GM21360 (cell line): ENCODE results near the gene INVS.
"Not testable (repeated sequence)": the region's sequence is repeated elsewhere in the genome, so short reads cannot be mapped to it uniquely, and the experiment has no call there.

ENCODE experiments used
- ATAC-seq: cut with Tn5 transposase; IDR thresholded peaks from one replicate; pipeline ENCODE4 v1.9.1; 2021; ENCODE audit warnings: mild to moderate bottlenecking, moderate library complexity; ENCODE audit not compliant: unreplicated experiment

Gene INVS

DNA sequence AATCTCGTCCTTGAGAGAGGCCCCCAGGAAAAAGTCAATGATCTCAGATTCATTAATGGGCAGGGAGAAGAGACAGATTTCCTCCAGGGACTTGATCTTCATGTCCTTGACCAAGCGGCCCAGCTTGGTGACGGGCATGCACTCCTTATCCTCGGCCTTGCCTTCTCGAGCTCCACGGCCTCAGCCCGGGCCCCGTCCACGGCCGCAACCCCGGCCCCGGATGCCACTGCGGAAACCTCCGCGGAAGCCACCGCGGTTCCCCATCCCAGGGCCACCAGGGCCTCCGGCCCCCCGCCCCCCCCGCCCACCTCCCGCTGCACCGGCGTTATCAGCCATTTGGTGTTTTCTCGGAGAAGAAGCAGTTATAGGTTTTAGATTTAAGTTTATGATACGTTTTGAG lies 18.3 kb downstream of the INVS start:
- no peak for ATAC-seq

DNA sequence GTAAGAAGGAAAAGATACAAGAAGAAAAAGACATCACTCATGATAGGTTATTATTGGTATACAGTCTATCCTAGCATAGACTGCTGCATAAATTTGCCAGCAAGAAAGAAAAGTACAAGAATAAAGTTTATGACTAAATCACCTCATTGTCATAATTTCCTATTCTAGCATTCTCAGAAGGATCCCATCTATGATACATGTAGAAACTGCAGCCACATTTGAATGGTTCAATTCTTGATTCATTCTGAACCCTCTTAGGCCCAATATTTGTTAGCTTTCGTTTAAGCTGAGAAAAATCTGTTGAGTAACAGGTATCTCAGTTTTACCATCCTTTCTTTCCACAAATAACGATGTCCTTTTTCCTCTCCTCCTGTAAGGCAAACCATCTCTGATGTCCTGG lies 21.2 kb downstream of the INVS start:
- no peak for ATAC-seq

- no peak for ATAC-seq
Observed at GRCh38 chr9:100125236-100125635, 26.2 kb downstream of the INVS start.

DNA sequence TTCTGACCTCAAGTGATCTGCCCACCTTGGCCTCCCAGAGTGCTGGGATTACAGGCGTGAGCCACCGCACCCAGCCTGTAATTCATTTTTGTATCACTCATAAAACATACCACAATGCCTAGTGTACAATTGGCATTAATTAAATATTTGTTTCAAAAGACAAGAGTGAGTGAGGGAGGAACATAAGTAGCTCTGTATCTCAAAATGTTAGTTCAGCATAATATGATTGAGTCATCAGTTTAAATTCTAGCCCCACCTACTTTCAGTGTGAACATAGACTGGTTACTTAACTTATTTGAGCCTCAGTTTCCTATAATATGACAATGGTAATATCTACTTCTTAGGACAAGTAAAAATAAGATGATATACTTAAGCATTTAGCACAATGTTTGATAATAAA lies 26.9 kb downstream of the INVS start:
- no peak for ATAC-seq

DNA sequence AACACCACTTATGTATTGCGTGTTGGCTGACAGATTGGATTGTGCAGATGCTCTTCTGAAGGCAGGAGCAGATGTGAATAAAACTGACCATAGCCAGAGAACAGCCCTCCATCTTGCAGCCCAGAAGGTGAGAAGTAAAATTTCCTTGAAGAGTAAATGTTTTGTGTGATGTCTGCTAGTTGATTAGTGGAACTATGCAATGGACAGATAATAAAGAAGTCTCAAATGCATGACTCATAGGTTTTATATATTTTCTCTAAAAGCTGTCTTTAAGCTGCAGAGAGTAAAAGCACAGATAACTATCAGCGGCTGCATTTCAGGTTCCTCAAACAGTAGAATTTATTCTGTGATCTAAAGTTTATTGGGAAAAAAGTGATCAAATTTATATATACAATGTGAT lies 27.4 kb downstream of the INVS start:
- ATAC-seq = no peak

DNA sequence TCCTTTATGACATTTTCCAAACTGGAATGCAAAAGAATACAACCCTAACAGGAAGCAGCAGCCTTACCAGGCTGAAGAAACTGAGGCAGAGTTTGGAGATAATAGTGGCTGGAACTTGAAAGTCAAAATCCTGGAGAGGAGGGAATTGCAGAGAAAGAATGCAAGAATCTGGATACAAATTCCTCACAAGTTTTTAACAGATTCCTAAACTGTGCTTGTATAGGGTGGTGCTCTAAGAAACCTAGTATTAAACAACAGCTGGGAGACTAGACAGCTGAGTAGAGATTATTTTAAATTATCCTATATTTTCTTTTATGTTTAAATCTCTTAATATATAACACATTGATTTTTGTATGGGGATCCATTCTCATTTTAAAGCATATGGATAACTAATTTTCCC lies 30.7 kb downstream of the INVS start:
- no peak for ATAC-seq

GRCh38 chr9:100131216-100131615 lies 32.2 kb downstream of the INVS start:
- ATAC-seq = no peak

- ATAC-seq = no peak
Observed at GRCh38 chr9:100131875-100132430, 32.9 kb downstream of the INVS start.

- no peak for ATAC-seq
Observed at GRCh38 chr9:100134731-100135130, 35.7 kb downstream of the INVS start.

DNA sequence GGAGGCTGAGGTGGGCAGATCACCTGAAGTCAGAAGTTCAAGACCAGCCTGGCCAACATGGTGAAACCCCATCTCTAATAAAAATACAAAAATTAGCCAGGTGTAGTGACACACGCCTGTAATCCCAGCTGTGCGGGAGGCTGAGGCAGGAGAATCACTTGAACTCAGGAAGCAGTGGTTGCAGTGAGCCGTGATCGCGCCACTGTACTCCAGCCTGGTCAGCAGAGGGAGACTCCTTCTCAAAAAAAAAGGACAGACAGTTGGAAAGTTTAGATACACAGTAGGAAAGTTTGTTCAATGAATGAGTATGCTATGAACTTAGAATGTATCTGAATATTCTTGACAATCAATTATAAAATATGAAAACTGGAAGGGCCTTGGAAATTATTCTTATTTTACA lies 37.8 kb downstream of the INVS start:
- ATAC-seq = not testable (repeated sequence)

DNA sequence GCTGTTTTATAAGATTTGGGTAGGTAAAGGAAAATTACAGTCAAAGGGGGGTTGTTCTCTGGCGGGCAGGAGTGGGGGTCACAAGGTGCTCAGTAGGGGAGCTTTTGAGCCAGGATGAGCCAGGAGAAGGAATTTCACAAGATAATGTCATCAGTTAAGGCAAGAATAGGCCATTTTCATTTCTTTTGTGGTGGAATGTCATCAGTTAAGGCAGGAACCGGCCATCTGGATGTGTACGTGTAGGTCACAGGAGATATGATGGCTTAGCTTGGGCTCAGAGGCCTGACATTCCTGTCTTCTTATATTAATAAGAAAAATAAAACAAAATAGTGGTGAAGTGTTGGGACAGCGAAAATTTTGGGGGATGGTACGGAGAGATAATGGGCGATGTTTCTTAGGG lies 41.3 kb downstream of the INVS start:
- ATAC-seq = not testable (repeated sequence)

GRCh38 chr9:100141862-100142261 lies 42.8 kb downstream of the INVS start:
- ATAC-seq = not testable (repeated sequence)

DNA sequence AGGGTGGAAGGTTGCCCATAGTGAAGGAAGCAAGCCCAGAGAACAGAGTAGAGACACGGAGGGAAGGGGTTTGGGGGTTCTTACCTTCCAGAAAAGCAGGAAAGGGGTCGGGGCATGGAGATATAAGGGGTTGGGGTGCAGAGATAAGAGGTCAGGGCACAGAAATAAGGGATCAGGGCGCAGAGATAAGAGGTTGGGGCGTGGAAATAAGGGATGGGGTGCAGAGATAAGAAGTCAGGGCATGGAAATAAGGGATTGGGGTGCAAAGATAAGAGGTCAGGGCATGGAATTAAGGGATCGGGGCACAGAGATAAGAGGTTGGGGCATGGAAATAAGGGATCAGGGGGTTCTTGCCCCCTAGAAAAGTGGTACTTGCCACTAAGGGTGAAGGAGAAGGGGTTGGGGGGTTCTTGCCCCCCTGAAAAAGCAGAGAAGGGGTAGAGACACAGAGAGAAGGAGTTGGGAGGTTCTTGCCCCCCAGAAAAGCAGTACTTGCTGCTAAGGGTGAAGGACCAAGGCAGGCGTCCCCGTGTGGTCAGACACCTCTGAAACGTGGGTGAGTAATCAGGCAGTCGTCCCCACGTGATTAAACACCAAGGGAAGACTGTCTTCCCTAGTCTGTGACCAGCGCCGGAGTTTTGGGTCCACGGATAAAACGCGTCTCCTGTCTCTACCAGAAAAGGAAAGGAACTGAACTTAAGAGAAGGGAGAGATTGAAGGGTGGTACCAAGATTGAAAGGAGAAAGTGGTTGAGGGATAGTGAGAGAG lies 46.3 kb downstream of the INVS start:
- ATAC-seq = not testable (repeated sequence)

- not testable (repeated sequence) for ATAC-seq
Observed at GRCh38 chr9:100145976-100146375, 46.9 kb downstream of the INVS start.

GRCh38 chr9:100150214-100150613 lies 51.2 kb downstream of the INVS start:
- ATAC-seq = no peak

GRCh38 chr9:100160021-100160420 lies 61.0 kb downstream of the INVS start:
- no peak for ATAC-seq

- ATAC-seq = no peak
Observed at GRCh38 chr9:100167176-100167575, 68.1 kb downstream of the INVS start.

- no peak for ATAC-seq
Observed at GRCh38 chr9:100167915-100168654, 69.0 kb downstream of the INVS start.

DNA sequence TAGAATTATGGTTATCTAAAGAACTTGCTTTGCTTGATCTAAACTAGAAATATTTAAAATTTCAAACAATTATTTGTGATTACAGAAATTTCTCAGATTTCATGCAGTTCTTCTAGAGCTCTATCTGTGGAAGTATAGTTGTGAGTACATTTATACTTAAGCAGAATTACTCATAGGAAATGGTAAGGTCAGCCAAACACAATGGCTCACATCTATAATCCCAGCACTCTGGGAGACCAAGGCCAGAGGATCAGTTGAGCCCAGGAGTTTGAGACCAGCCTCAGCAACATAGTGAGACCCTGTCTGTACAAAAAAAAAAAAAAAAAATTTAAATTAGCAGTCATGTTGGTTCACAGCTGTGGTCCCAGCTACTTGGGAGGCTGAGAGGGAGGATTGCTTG lies 71.0 kb downstream of the INVS start:
- no peak for ATAC-seq

- ATAC-seq = no peak
Observed at GRCh38 chr9:100170556-100170955, 71.5 kb downstream of the INVS start.

DNA sequence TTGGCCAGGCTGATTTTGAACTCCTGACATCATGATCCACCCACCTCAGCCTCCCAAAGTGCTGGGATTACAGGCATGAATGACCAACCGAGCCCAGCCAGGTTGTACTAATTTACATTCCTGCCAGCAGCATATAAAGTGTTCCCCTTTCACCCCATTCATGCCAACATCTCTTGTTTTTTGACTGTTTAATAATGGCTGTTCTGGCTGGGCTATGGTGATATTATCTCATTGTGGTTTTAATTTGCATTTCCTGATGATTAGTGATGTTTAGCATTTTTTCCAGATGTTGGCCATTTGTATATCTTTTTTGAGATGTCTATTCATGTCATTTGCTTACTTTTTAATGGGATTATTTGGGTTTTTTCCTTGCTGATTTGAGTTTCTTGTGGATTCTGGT lies 87.3 kb downstream of the INVS start:
- no peak for ATAC-seq

DNA sequence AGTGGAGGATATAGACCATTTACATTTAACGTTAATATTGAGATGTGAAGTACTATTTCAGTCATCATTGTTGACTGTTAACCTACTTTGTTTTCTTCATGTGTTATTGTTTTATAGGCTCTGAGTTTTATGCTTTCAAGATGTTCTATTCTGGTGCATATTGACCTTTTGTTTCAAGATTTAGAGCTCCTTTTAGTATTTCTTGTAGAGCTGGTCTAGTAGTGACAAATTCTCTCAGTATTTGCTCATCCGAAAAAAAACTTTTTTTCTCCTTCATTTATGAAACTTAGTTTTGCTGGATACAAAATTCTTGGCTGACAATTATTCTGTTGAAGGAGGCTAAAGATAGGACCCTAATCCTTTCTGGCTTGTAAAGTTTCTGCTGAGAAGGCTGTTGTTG lies 91.3 kb downstream of the INVS start:
- ATAC-seq = no peak
